ENCODE measurements around the gene FRK. TPM values are rescaled to one million over a fixed set of nuclear protein-coding genes. Genes with fewer than 3 reads are reported as not detected.

Gene FRK
- total RNA-seq, 2 donors from 2014 or later: 16.0 to 20.0 TPM

DNA sequence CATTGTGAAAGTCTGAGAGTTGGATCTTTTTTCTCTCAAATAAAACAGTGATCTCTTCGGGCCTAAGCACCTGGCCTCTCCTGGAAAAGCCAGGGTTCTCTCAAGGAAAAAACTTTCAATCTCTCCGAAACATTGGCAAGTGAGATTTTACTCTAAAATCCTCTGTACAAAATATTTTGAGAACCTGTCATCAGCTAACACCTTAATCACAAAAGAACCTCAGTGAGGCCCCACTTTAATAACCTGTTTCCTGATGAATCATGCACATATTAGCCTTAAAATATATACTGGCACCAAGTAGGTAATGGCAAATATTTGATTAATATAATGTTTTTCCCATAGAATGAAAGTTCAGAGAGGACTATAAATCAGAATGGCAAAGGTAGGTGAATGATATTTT lies 177.9 kb downstream of the FRK start:
- DNase-seq (ENCODE audit: low spot score) (no peak), ATAC-seq (ENCODE audit: insufficient number of reproducible peaks, low FRiP score, low read depth) (no peak)
- H3K27me3 ChIP-seq (replicated peaks; ENCODE audit: insufficient read depth): no peaks in the 10 kb centered on the region
- H3K4me1 ChIP-seq (ENCODE audit: control insufficient read depth in 1 of 2, low read depth in 2 of 2): no peaks in the 10 kb centered on the region
- H3K36me3 ChIP-seq: no peaks in the 10 kb centered on the region
- no peak overlapping the region for H3K27ac ChIP-seq
- H3K4me3 ChIP-seq: no peak overlapping the region
- TF ChIP-seq, protein P1, sequence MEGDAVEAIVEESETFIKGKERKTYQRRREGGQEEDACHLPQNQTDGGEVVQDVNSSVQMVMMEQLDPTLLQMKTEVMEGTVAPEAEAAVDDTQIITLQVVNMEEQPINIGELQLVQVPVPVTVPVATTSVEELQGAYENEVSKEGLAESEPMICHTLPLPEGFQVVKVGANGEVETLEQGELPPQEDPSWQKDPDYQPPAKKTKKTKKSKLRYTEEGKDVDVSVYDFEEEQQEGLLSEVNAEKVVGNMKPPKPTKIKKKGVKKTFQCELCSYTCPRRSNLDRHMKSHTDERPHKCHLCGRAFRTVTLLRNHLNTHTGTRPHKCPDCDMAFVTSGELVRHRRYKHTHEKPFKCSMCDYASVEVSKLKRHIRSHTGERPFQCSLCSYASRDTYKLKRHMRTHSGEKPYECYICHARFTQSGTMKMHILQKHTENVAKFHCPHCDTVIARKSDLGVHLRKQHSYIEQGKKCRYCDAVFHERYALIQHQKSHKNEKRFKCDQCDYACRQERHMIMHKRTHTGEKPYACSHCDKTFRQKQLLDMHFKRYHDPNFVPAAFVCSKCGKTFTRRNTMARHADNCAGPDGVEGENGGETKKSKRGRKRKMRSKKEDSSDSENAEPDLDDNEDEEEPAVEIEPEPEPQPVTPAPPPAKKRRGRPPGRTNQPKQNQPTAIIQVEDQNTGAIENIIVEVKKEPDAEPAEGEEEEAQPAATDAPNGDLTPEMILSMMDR (IDR thresholded peaks at IDR 0.05): no peak
- H3K9me3 ChIP-seq: no peaks in the 10 kb centered on the region

GRCh38 chr6:115882174-115882573 lies 178.5 kb downstream of the FRK start:
- H3K4me1 ChIP-seq (ENCODE audit: control insufficient read depth in 1 of 2, low read depth in 2 of 2): no peaks in the 10 kb centered on the region
- no peak for ATAC-seq (ENCODE audit: insufficient number of reproducible peaks, low FRiP score, low read depth)
- TF ChIP-seq, protein P1 (IDR thresholded peaks at IDR 0.05): no peak
- DNase-seq (ENCODE audit: low spot score): no peak
- H3K27ac ChIP-seq: no peak overlapping the region
- no peaks in the 10 kb centered on the region for H3K27me3 ChIP-seq (replicated peaks; ENCODE audit: insufficient read depth)
- H3K4me3 ChIP-seq: no peak overlapping the region
- H3K36me3 ChIP-seq: no peaks in the 10 kb centered on the region
- H3K9me3 ChIP-seq: no peaks in the 10 kb centered on the region

Other genes with a start within 250 kb of the FRK start
- 10 to 100 TPM; 15.4 to 25.0 TPM for gene NT5DC1, start 40.0 kb upstream of the FRK start, total RNA-seq
- under 1 TPM in 1 of 2 donors, not detected in 1; 0.92 TPM for gene COL10A1, start 65.2 kb upstream of the FRK start, total RNA-seq
- gene TSPYL4, start 193.2 kb upstream of the FRK start, total RNA-seq: 10 to 100 TPM; 13.1 to 18.0 TPM
- 10 to 100 TPM; 60.0 to 74.9 TPM for gene TSPYL1, start 219.0 kb upstream of the FRK start, total RNA-seq